ENCODE results near the gene PDZK1IP1.

- no peak for TF ChIP-seq POLR2A (IDR thresholded peaks at IDR 0.05)
- TF ChIP-seq POLR2AphosphoS5 (IDR thresholded peaks at IDR 0.05): no peak
These were observed 11.2 kb downstream of the PDZK1IP1 start for GRCh38 chr1:47178654-47179016.
